Muscle layer of colon (tissue), 2 donors: ENCODE results near the gene RPTOR.
"Not testable (repeated sequence)": the region's sequence is repeated elsewhere in the genome, so short reads cannot be mapped to it uniquely, and the experiment has no call there.

ENCODE experiments used
- H3K27ac ChIP-seq: one replicate; pipeline ENCODE4 v1.7.0; 2013; ENCODE audit warnings: low read depth, mild to moderate bottlenecking, low read length, moderate library complexity
- H3K27me3 ChIP-seq, 2 donors: one replicate each; pipeline ENCODE4 v1.7.0; 2013; ENCODE audit warnings: low read length in 2 of 2, mild to moderate bottlenecking in 2 of 2; ENCODE audit not compliant: insufficient read depth in 2 of 2, control insufficient read depth in 1 of 2
- H3K36me3 ChIP-seq: one replicate; pipeline ENCODE4 v1.7.0; 2013; ENCODE audit warnings: mild to moderate bottlenecking, low read length; ENCODE audit not compliant: insufficient read depth
- H3K4me1 ChIP-seq: one replicate; pipeline ENCODE4 v1.7.0; 2013; ENCODE audit warnings: mild to moderate bottlenecking, low read length; ENCODE audit not compliant: insufficient read depth
- H3K4me3 ChIP-seq, 2 donors: one replicate each; pipeline ENCODE4 v1.7.0; 2013; ENCODE audit warnings: low read length in 2 of 2, low read depth in 1 of 2, mild to moderate bottlenecking in 1 of 2, moderate library complexity in 1 of 2
- H3K9ac ChIP-seq: one replicate; pipeline ENCODE4 v1.7.0; 2013; ENCODE audit warnings: low read length
- H3K9me3 ChIP-seq: one replicate; pipeline ENCODE4 v1.7.0; 2013; ENCODE audit warnings: mild to moderate bottlenecking, low read length
- donor health status: abdominal sarcoma.
- donor health status: Adenocarcinoma of cecum.

Gene RPTOR

GRCh38 chr17:80561541-80562114 lies 17.0 kb downstream of the RPTOR start:
- no peaks in the 10 kb centered on the region for H3K27me3 ChIP-seq
- H3K27ac ChIP-seq: no peak overlapping the region
- no peaks in the 10 kb centered on the region for H3K4me1 ChIP-seq
- no peaks in the 10 kb centered on the region for H3K9me3 ChIP-seq
- no peaks in the 10 kb centered on the region for H3K36me3 ChIP-seq
- no peak overlapping the region for H3K4me3 ChIP-seq
- H3K9ac ChIP-seq: no peak overlapping the region

- no peaks in the 10 kb centered on the region for H3K36me3 ChIP-seq
- no peak overlapping the region for H3K27ac ChIP-seq
- no peak overlapping the region for H3K9ac ChIP-seq
- no peak overlapping the region for H3K4me3 ChIP-seq
- H3K4me1 ChIP-seq: no peaks in the 10 kb centered on the region
- H3K27me3 ChIP-seq: no peaks in the 10 kb centered on the region
- H3K9me3 ChIP-seq: no peaks in the 10 kb centered on the region
Measured at GRCh38 chr17:80564545-80564944, 19.9 kb downstream of the RPTOR start.

GRCh38 chr17:80565343-80566053 lies 20.9 kb downstream of the RPTOR start:
- Histone ChIP-seq H3K27me3 (no peaks in the 10 kb centered on the region), H3K9ac (no peak overlapping the region), H3K36me3 (no peaks in the 10 kb centered on the region), H3K4me1 (no peaks in the 10 kb centered on the region), H3K9me3 (no peaks in the 10 kb centered on the region), H3K27ac (no peak overlapping the region), H3K4me3 (no peak overlapping the region)

GRCh38 chr17:80566054-80566400 lies 21.4 kb downstream of the RPTOR start:
- H3K4me3 ChIP-seq: no peak overlapping the region
- H3K4me1 ChIP-seq: no peaks in the 10 kb centered on the region
- H3K36me3 ChIP-seq: no peaks in the 10 kb centered on the region
- no peak overlapping the region for H3K27ac ChIP-seq
- H3K9ac ChIP-seq: no peak overlapping the region
- no peaks in the 10 kb centered on the region for H3K27me3 ChIP-seq
- H3K9me3 ChIP-seq: no peaks in the 10 kb centered on the region

GRCh38 chr17:80568246-80568645 lies 23.6 kb downstream of the RPTOR start:
- no peaks in the 10 kb centered on the region for H3K36me3 ChIP-seq
- H3K4me3 ChIP-seq: no peak overlapping the region
- no peaks in the 10 kb centered on the region for H3K4me1 ChIP-seq
- no peaks in the 10 kb centered on the region for H3K27me3 ChIP-seq
- no peaks in the 10 kb centered on the region for H3K9me3 ChIP-seq
- H3K27ac ChIP-seq: no peak overlapping the region
- no peak overlapping the region for H3K9ac ChIP-seq

GRCh38 chr17:80569924-80570323 lies 25.3 kb downstream of the RPTOR start:
- H3K36me3 ChIP-seq: no peaks in the 10 kb centered on the region
- no peak overlapping the region for H3K4me3 ChIP-seq
- H3K27me3 ChIP-seq: no peaks in the 10 kb centered on the region
- no peaks in the 10 kb centered on the region for H3K9me3 ChIP-seq
- H3K27ac ChIP-seq: no peak overlapping the region
- H3K4me1 ChIP-seq: no peaks in the 10 kb centered on the region
- no peak overlapping the region for H3K9ac ChIP-seq

GRCh38 chr17:80573701-80574100 lies 29.1 kb downstream of the RPTOR start:
- Histone ChIP-seq H3K4me3 (no peak overlapping the region), H3K4me1 (no peaks in the 10 kb centered on the region), H3K9me3 (no peaks in the 10 kb centered on the region), H3K27ac (no peak overlapping the region), H3K27me3 (no peaks in the 10 kb centered on the region), H3K36me3 (no peaks in the 10 kb centered on the region), H3K9ac (no peak overlapping the region)

- Histone ChIP-seq H3K4me1 (no peaks in the 10 kb centered on the region), H3K27ac (no peak overlapping the region), H3K36me3 (no peaks in the 10 kb centered on the region), H3K9me3 (no peaks in the 10 kb centered on the region), H3K27me3 (no peaks in the 10 kb centered on the region), H3K4me3 (no peak overlapping the region), H3K9ac (no peak overlapping the region)
Measured at GRCh38 chr17:80574496-80574895, 29.9 kb downstream of the RPTOR start.

GRCh38 chr17:80575057-80575875 lies 30.6 kb downstream of the RPTOR start:
- H3K9ac ChIP-seq: no peak overlapping the region
- H3K9me3 ChIP-seq: no peaks in the 10 kb centered on the region
- no peaks in the 10 kb centered on the region for H3K36me3 ChIP-seq
- no peaks in the 10 kb centered on the region for H3K4me1 ChIP-seq
- no peak overlapping the region for H3K27ac ChIP-seq
- H3K27me3 ChIP-seq: no peaks in the 10 kb centered on the region
- H3K4me3 ChIP-seq: no peak overlapping the region

DNA sequence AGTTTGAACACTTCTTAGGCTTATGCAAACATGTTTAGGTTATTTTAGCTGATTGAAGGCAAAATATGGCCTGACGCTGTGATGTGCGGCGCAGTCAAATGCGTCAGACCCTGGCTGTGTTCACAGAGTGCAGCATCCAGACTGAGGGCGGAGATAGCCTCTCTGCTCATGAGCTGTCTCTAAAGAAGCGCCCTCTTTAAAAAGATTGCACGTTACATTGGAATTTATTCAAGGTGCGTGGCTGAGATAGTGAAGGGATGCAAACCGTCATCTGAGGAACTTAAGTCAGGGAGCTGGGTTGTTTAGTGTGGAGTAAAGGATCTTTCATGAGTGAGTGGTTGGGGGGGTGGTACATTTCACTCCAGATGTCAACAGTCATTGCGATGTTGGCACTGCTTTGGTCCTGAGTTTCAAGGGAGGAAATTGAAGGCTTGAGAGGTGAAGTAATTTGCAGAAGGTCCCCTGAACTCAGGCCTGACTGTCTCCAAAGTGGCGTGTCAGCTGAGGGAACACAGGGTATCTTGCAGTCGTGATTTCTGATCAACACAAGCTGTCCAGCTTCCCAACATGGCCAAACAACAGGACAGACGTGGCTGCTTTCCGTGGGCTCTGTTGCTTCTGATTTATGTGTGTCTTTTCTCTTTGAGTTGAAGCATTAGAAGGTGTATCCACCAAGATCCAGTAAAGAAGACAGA lies 33.4 kb downstream of the RPTOR start:
- no peaks in the 10 kb centered on the region for H3K27me3 ChIP-seq
- no peak overlapping the region for H3K27ac ChIP-seq
- no peak overlapping the region for H3K9ac ChIP-seq
- no peaks in the 10 kb centered on the region for H3K36me3 ChIP-seq
- no peaks in the 10 kb centered on the region for H3K4me1 ChIP-seq
- H3K9me3 ChIP-seq: no peaks in the 10 kb centered on the region
- no peak overlapping the region for H3K4me3 ChIP-seq

GRCh38 chr17:80578668-80579388 lies 34.2 kb downstream of the RPTOR start:
- not testable (repeated sequence) for H3K4me1 ChIP-seq, H3K4me3 ChIP-seq, H3K9me3 ChIP-seq, H3K36me3 ChIP-seq, H3K27ac ChIP-seq, H3K27me3 ChIP-seq, H3K9ac ChIP-seq
